HepG2 (cell line): ENCODE results near the gene SRSF1. TPM values are rescaled to one million over a fixed set of nuclear protein-coding genes. Genes with fewer than 3 reads are reported as not detected.

Experiments used
- BCL6 ChIP-seq: IDR thresholded peaks from 2 replicates; pipeline ENCODE4 v1.6.1; 2016; ENCODE audit warnings: missing genetic modification reagents, missing compliant biosample characterization
- EEA1 ChIP-seq: sonication (generic); formaldehyde crosslinking; IDR thresholded peaks from 2 replicates; pipeline ENCODE4 v1.5.1; 2020; ENCODE audit warnings: mild to moderate bottlenecking, missing genetic modification reagents, borderline replicate concordance
- FOXK1 ChIP-seq: sonication (generic); formaldehyde crosslinking; IDR thresholded peaks from 2 replicates; pipeline ENCODE4 v1.4.0; 2020; ENCODE audit warnings: low read depth, missing genetic modification reagents, borderline replicate concordance
- IKZF1 ChIP-seq: fragments of 450-650 bp; IDR thresholded peaks from 2 replicates; pipeline ENCODE4 v1.7.1; 2016
- KDM3A ChIP-seq: IDR thresholded peaks from 2 replicates; pipeline ENCODE4 v1.6.1; 2018; ENCODE audit warnings: low read depth, missing compliant biosample characterization
- KDM6A ChIP-seq: IDR thresholded peaks from 2 replicates; pipeline ENCODE4 v1.6.1; 2016; ENCODE audit warnings: low read depth
- KLF6 ChIP-seq: IDR thresholded peaks from 2 replicates; pipeline ENCODE4 v1.8.0; 2016; ENCODE audit warnings: missing biosample characterization, missing genetic modification reagents
- PAX8 ChIP-seq: sonication (generic); formaldehyde crosslinking; IDR thresholded peaks from 2 replicates; pipeline ENCODE4 v1.8.0; 2022; ENCODE audit warnings: mild to moderate bottlenecking, missing genetic modification reagents, borderline replicate concordance
- RAD21 ChIP-seq: fragments of 450-650 bp; formaldehyde crosslinking; IDR thresholded peaks from 2 replicates; pipeline ENCODE4 v1.5.0; 2020; ENCODE audit warnings: mild to moderate bottlenecking
- SIX1 ChIP-seq: sonication (generic); formaldehyde crosslinking; IDR thresholded peaks from 2 replicates; pipeline ENCODE4 v1.4.0; 2020; ENCODE audit warnings: missing genetic modification reagents, borderline replicate concordance
- SOX5 ChIP-seq: IDR thresholded peaks from 2 replicates; pipeline ENCODE4 v1.6.1; 2016; ENCODE audit warnings: borderline replicate concordance
- ZNF10 ChIP-seq: sonication (generic); formaldehyde crosslinking; IDR thresholded peaks from 2 replicates; pipeline ENCODE4 v1.4.0; 2020; ENCODE audit warnings: mild to moderate bottlenecking, low read depth, missing genetic modification reagents, borderline replicate concordance
- ZNF251 ChIP-seq: sonication (generic); formaldehyde crosslinking; IDR thresholded peaks from 2 replicates; pipeline ENCODE4 v1.9.0; 2021; ENCODE audit warnings: mild to moderate bottlenecking, missing genetic modification reagents
- ZNF547 ChIP-seq: sonication (generic); formaldehyde crosslinking; IDR thresholded peaks from 2 replicates; pipeline ENCODE4 v1.5.1; 2020; ENCODE audit warnings: mild to moderate bottlenecking, missing genetic modification reagents
- polyA plus RNA-seq, 8 experiments: library from polyadenylated mRNA; depleted of rRNA in 3 of 8; stranded (reverse) in 7 of 8; unstranded in 1 of 8; fragments of >200 nt; fragmentation: Illumina TruSeq in 4 of 8; extraction: Trizol in 4 of 8; gene quantifications; 2 replicates each; pipeline versions ENCODE4 v1.2.1 to v1.2.3, GENCODE V29; 2011 to 2016; ENCODE audit warnings: low read depth in 4 of 8, missing spikeins in 1 of 8, mixed read lengths in 1 of 8; ENCODE audit not compliant: insufficient read depth in 1 of 8
- total RNA-seq, 5 experiments: library from RNA; depleted of rRNA; stranded (reverse); fragments of >200 nt; fragmentation: Illumina TruSeq; extraction: Trizol; gene quantifications; 2 replicates each; pipeline ENCODE4 v1.2.3, GENCODE V29; 2016; ENCODE audit warnings: low read depth in 1 of 5
- TF ChIP-seq, protein P1 (sequence below): sonication (generic); formaldehyde crosslinking; IDR thresholded peaks from 2 replicates; pipeline ENCODE4 v1.5.0; 2020; ENCODE audit warnings: mild to moderate bottlenecking, missing genetic modification reagents, borderline replicate concordance
- TF ChIP-seq, protein P2 (sequence below): sonication (generic); formaldehyde crosslinking; IDR thresholded peaks from 2 replicates; pipeline ENCODE4 v1.4.0; 2020; ENCODE audit warnings: mild to moderate bottlenecking, missing genetic modification reagents
- TF ChIP-seq, protein P3 (sequence below): sonication (generic); formaldehyde crosslinking; IDR thresholded peaks from 2 replicates; pipeline ENCODE4 v1.5.0; 2020; ENCODE audit warnings: mild to moderate bottlenecking, missing genetic modification reagents
- TF ChIP-seq, protein P4 (sequence below): fragments of 450-650 bp; IDR thresholded peaks from 2 replicates; pipeline ENCODE4 v1.6.1; 2017; ENCODE audit warnings: mild to moderate bottlenecking
- TF ChIP-seq, protein P5 (sequence below): sonication (generic); formaldehyde crosslinking; IDR thresholded peaks from 2 replicates; pipeline ENCODE4 v1.5.1; 2020; ENCODE audit warnings: missing genetic modification reagents, mild to moderate bottlenecking, borderline replicate concordance

The SRSF1 gene
- total and polyA plus RNA-seq, 2 of the 13 experiments (the other 11 are each of a cell fraction or from before 2014, with no cell fraction given): 142 to 445 TPM

DNA sequence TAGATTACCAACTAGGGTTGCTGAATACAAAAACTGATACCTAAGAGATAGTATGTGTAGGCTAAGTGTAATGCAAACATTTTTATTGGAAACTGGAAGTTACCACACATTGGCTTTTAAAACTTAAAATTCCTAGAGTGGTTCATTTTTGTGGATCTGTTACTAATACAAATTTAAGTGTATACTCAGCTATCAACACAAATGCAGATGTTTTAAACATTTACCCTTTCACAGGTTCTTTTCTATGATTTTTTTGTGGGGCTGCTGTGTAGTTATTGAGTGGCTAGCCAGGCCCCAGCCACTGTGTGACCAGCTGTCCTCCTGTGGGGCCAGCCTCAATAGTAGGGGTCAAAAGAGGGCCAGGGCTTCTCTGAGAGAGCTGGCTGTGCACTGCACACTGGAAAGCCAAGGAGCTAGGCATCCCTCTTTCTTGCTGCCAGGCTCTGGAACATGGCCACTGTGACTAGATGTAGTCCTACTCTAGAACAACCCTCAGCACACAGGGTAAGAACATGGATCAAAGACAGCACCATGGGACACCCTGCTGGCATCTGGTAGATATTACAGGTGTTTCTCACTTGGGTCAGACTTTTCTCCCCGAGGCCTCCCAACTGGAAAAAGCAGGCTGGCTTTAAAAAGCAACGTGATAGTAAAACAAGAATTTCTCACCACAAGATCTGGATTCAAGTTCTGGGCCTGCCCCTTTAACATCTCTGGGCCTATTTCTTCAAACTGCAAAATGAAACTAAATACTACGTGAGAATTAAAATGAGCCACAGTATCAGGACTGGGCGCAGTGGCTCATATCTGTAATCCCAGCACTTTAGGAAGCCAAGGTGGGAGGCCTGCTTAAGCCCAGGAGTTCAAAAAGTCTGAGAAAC is 11.7 kb downstream of the SRSF1 start (continued):
- TF ChIP-seq ZNF251 (CRISPR knock-in tag): no peak
- TF ChIP-seq, protein P1, sequence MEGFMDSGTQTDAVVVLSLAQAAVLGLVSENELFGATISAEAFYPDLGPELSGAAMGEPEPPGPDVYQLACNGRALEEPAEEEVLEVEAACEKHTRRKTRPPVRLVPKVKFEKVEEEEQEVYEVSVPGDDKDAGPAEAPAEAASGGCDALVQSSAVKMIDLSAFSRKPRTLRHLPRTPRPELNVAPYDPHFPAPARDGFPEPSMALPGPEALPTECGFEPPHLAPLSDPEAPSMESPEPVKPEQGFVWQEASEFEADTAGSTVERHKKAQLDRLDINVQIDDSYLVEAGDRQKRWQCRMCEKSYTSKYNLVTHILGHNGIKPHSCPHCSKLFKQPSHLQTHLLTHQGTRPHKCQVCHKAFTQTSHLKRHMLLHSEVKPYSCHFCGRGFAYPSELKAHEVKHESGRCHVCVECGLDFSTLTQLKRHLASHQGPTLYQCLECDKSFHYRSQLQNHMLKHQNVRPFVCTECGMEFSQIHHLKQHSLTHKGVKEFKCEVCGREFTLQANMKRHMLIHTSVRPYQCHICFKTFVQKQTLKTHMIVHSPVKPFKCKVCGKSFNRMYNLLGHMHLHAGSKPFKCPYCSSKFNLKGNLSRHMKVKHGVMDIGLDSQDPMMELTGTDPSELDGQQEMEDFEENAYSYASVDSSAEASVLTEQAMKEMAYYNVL (CRISPR knock-in tag): 0 out of 2 replicates have a peak, but pooled peaks have one; percentile 50
- TF ChIP-seq SIX1 (CRISPR knock-in tag): no peak
- TF ChIP-seq KDM6A (CRISPR knock-in tag): no peak
- TF ChIP-seq, protein P2, sequence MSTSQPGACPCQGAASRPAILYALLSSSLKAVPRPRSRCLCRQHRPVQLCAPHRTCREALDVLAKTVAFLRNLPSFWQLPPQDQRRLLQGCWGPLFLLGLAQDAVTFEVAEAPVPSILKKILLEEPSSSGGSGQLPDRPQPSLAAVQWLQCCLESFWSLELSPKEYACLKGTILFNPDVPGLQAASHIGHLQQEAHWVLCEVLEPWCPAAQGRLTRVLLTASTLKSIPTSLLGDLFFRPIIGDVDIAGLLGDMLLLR: no peak
- TF ChIP-seq EEA1: no peak
- no peak for TF ChIP-seq IKZF1
- TF ChIP-seq, protein P3, sequence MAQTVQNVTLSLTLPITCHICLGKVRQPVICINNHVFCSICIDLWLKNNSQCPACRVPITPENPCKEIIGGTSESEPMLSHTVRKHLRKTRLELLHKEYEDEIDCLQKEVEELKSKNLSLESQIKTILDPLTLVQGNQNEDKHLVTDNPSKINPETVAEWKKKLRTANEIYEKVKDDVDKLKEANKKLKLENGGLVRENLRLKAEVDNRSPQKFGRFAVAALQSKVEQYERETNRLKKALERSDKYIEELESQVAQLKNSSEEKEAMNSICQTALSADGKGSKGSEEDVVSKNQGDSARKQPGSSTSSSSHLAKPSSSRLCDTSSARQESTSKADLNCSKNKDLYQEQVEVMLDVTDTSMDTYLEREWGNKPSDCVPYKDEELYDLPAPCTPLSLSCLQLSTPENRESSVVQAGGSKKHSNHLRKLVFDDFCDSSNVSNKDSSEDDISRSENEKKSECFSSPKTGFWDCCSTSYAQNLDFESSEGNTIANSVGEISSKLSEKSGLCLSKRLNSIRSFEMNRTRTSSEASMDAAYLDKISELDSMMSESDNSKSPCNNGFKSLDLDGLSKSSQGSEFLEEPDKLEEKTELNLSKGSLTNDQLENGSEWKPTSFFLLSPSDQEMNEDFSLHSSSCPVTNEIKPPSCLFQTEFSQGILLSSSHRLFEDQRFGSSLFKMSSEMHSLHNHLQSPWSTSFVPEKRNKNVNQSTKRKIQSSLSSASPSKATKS (CRISPR knock-in tag): no peak
- TF ChIP-seq FOXK1: 0 out of 2 replicates have a peak, but pooled peaks have one; percentile 35
- TF ChIP-seq KLF6 (CRISPR knock-in tag): no peak; the same call in 1 of the 2 replicates
- TF ChIP-seq BCL6: peak; percentile 35; the same call in 1 of the 2 replicates
- peak; percentile 89 for TF ChIP-seq RAD21 (CRISPR knock-in tag)
- TF ChIP-seq ZNF547: no peak
- no peak for TF ChIP-seq PAX8
- TF ChIP-seq ZNF10 (CRISPR knock-in tag): no peak
- TF ChIP-seq, protein P4, sequence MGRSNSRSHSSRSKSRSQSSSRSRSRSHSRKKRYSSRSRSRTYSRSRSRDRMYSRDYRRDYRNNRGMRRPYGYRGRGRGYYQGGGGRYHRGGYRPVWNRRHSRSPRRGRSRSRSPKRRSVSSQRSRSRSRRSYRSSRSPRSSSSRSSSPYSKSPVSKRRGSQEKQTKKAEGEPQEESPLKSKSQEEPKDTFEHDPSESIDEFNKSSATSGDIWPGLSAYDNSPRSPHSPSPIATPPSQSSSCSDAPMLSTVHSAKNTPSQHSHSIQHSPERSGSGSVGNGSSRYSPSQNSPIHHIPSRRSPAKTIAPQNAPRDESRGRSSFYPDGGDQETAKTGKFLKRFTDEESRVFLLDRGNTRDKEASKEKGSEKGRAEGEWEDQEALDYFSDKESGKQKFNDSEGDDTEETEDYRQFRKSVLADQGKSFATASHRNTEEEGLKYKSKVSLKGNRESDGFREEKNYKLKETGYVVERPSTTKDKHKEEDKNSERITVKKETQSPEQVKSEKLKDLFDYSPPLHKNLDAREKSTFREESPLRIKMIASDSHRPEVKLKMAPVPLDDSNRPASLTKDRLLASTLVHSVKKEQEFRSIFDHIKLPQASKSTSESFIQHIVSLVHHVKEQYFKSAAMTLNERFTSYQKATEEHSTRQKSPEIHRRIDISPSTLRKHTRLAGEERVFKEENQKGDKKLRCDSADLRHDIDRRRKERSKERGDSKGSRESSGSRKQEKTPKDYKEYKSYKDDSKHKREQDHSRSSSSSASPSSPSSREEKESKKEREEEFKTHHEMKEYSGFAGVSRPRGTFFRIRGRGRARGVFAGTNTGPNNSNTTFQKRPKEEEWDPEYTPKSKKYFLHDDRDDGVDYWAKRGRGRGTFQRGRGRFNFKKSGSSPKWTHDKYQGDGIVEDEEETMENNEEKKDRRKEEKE: no peak
- no peak for TF ChIP-seq SOX5 (CRISPR knock-in tag)
- 0 out of 2 replicates have a peak, but pooled peaks have one; percentile 30 for TF ChIP-seq KDM3A (CRISPR knock-in tag)
- TF ChIP-seq, protein P5, sequence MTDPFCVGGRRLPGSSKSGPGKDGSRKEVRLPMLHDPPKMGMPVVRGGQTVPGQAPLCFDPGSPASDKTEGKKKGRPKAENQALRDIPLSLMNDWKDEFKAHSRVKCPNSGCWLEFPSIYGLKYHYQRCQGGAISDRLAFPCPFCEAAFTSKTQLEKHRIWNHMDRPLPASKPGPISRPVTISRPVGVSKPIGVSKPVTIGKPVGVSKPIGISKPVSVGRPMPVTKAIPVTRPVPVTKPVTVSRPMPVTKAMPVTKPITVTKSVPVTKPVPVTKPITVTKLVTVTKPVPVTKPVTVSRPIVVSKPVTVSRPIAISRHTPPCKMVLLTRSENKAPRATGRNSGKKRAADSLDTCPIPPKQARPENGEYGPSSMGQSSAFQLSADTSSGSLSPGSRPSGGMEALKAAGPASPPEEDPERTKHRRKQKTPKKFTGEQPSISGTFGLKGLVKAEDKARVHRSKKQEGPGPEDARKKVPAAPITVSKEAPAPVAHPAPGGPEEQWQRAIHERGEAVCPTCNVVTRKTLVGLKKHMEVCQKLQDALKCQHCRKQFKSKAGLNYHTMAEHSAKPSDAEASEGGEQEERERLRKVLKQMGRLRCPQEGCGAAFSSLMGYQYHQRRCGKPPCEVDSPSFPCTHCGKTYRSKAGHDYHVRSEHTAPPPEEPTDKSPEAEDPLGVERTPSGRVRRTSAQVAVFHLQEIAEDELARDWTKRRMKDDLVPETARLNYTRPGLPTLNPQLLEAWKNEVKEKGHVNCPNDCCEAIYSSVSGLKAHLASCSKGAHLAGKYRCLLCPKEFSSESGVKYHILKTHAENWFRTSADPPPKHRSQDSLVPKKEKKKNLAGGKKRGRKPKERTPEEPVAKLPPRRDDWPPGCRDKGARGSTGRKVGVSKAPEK (CRISPR knock-in tag): no peak
